T-helper 1 cell (primary cell): ENCODE measurements around the gene PRRT1B.
"Not testable (repeated sequence)": the region's sequence is repeated elsewhere in the genome, so short reads cannot be mapped to it uniquely, and the experiment has no call there.

Source experiments
- DNase-seq, 5 donors: peaks; one replicate each; pipeline ENCODE4 v3.0.0-alpha.2; 2012 to 2020

PRRT1B gene

GRCh38 chr9:131522257-131523085 is 22.9 kb upstream of the PRRT1B start:
- no peak for DNase-seq

- DNase-seq, result no peak
Measured at GRCh38 chr9:131523086-131523388, 22.3 kb upstream of the PRRT1B start.

- no peak for DNase-seq
Measured at GRCh38 chr9:131523451-131524435, 21.6 kb upstream of the PRRT1B start.

- no peak for DNase-seq
Measured at GRCh38 chr9:131524665-131525315, 20.5 kb upstream of the PRRT1B start.

- DNase-seq, result no peak
Measured at GRCh38 chr9:131525643-131526565, 19.4 kb upstream of the PRRT1B start.

GRCh38 chr9:131528186-131528585 is 17.1 kb upstream of the PRRT1B start:
- no peak for DNase-seq

GRCh38 chr9:131528886-131529505 is 16.3 kb upstream of the PRRT1B start:
- DNase-seq, result no peak

- DNase-seq, result no peak
Measured at GRCh38 chr9:131529597-131530545, 15.5 kb upstream of the PRRT1B start.

GRCh38 chr9:131530546-131530919 is 14.8 kb upstream of the PRRT1B start:
- DNase-seq, result no peak

GRCh38 chr9:131530920-131531832 is 14.1 kb upstream of the PRRT1B start, which contains the start of gene UCK1:
TSS of gene UCK1 (minus strand) at chr9:131531263. CDS start at chr9:131531174, 89 bp downstream.
- DNase-seq, result peak; percentile 60 to 87 (median 70)

GRCh38 chr9:131534721-131535237 is 10.5 kb upstream of the PRRT1B start:
- no peak for DNase-seq

- no peak for DNase-seq
Measured at GRCh38 chr9:131537946-131538345, 7.4 kb upstream of the PRRT1B start.

GRCh38 chr9:131539223-131539923 is 6.0 kb upstream of the PRRT1B start:
- peak in 1 of 5 donors; percentile 42 for DNase-seq

- no peak for DNase-seq
Measured at GRCh38 chr9:131543141-131543540, 2.2 kb upstream of the PRRT1B start.

- DNase-seq, result no peak
Measured at GRCh38 chr9:131545786-131546335, 538 bp downstream of the PRRT1B start.

- DNase-seq, result no peak
Measured at GRCh38 chr9:131546336-131547084, 1.2 kb downstream of the PRRT1B start.

GRCh38 chr9:131549186-131549585 is 3.9 kb downstream of the PRRT1B start:
- DNase-seq, result not testable (repeated sequence)
